A549 (cell line): ENCODE data around the gene GPR146. TPM values are rescaled to one million over a fixed set of nuclear protein-coding genes. Genes with fewer than 3 reads are reported as not detected.
"Not testable (repeated sequence)": the region's sequence is repeated elsewhere in the genome, so short reads cannot be mapped to it uniquely, and the experiment has no call there.

Experiments used
- ATAC-seq, 2 experiments: fragments of 200-7000 bp in 1 of 2; fragments of >200 bp in 1 of 2; cut with Nextera tagmentation in 1 of 2; cut with Tn5 transposase in 1 of 2; 3 replicates each; pipeline versions ENCODE4 v1.8.0 to v1.9.1; 2018 to 2020; ENCODE audit warnings: mild to moderate bottlenecking in 1 of 2, moderate library complexity in 1 of 2
- CTCF ChIA-PET: fragments of 300-600 bp; sonication (Branson Sonifier 250); formaldehyde crosslinking; extraction: SDS; loops from one replicate; lab custom pipeline; 2021; ENCODE audit warnings: antibody characterized with exemption, inconsistent platforms; lab: Yijun Ruan, JAX
- POLR2A ChIA-PET: fragments of 350-600 bp; formaldehyde crosslinking; extraction: SDS; loops from one replicate; lab custom pipeline; 2021; ENCODE audit warnings: antibody characterized with exemption, inconsistent platforms; lab: Yijun Ruan, JAX
- DNase-seq, 2 experiments: peaks; one replicate each; pipeline versions ENCODE4 v3.0.0 to v3.0.0-alpha.2; 2011 to 2016; ENCODE audit warnings: low read depth in 1 of 2, low spot score in 1 of 2
- FAIRE-seq: peaks from 2 replicates; lab custom pipeline; 2011; peaks lifted over from hg19 to GRCh38; lab: Jason Lieb, UNC
- H3K27ac ChIP-seq, 2 experiments: fragments of >200 bp; sonication (Bioruptor Twin); formaldehyde crosslinking; 3 replicates each; pipeline ENCODE4 v1.5.1; 2016 to 2017
- H3K4me1 ChIP-seq: fragments of >200 bp; sonication (Bioruptor Twin); formaldehyde crosslinking; 3 replicates; pipeline ENCODE4 v1.6.1; 2016
- H3K4me2 ChIP-seq: fragments of >200 bp; sonication (Bioruptor Twin); formaldehyde crosslinking; 3 replicates; pipeline ENCODE4 v1.6.1; 2016
- H3K4me3 ChIP-seq: fragments of >200 bp; sonication (Bioruptor Twin); formaldehyde crosslinking; 3 replicates; pipeline ENCODE4 v1.5.1; 2016
- H3K9me3 ChIP-seq: fragments of >200 bp; sonication (Bioruptor Twin); formaldehyde crosslinking; 3 replicates; pipeline ENCODE4 v1.6.1; 2016
- BHLHE40 ChIP-seq: IDR thresholded peaks from 2 replicates; pipeline ENCODE4 v1.6.1; 2012; ENCODE audit warnings: low read depth, low read length, inconsistent platforms
- EHMT2 ChIP-seq: fragments of 200-600 bp; sonication (generic); IDR thresholded peaks from 2 replicates; pipeline ENCODE4 v1.6.1; 2016; ENCODE audit warnings: antibody characterized with exemption, low read depth, mild to moderate bottlenecking, moderate library complexity
- FOXS1 ChIP-seq: fragments of 250-450 bp; sonication (Bioruptor Pico); IDR thresholded peaks from 2 replicates; pipeline ENCODE4 v1.5.0; 2020; ENCODE audit warnings: mild to moderate bottlenecking, moderate library complexity
- GATA3 ChIP-seq: IDR thresholded peaks from 2 replicates; pipeline ENCODE4 v1.6.1; 2012; ENCODE audit warnings: borderline replicate concordance
- HDAC2 ChIP-seq: fragments of 200-600 bp; sonication (generic); IDR thresholded peaks from 2 replicates; pipeline ENCODE4 v1.6.1; 2016
- HOXA7 ChIP-seq: fragments of 250-450 bp; sonication (Bioruptor Pico); IDR thresholded peaks from 2 replicates; pipeline ENCODE4 v1.5.0; 2020; ENCODE audit warnings: mild to moderate bottlenecking, moderate library complexity
- HOXB13 ChIP-seq: fragments of 250-450 bp; sonication (Bioruptor Pico); IDR thresholded peaks from 2 replicates; pipeline ENCODE4 v1.5.0; 2020; ENCODE audit warnings: low read depth, mild to moderate bottlenecking, moderate library complexity
- HOXB5 ChIP-seq: fragments of 250-450 bp; sonication (Bioruptor Pico); IDR thresholded peaks from 2 replicates; pipeline ENCODE4 v1.5.0; 2020; ENCODE audit warnings: mild to moderate bottlenecking, moderate library complexity
- KDM5A ChIP-seq: fragments of 200-600 bp; sonication (generic); IDR thresholded peaks from 2 replicates; pipeline ENCODE4 v1.6.1; 2016; ENCODE audit warnings: antibody characterized with exemption, mild to moderate bottlenecking
- MYC ChIP-seq: IDR thresholded peaks from 2 replicates; pipeline ENCODE4 v1.6.1; 2012; ENCODE audit warnings: mild to moderate bottlenecking, inconsistent platforms, low read length, improper control_type of control experiment, borderline replicate concordance
- NPAS2 ChIP-seq: fragments of 250-450 bp; sonication (Bioruptor Pico); IDR thresholded peaks from 2 replicates; pipeline ENCODE4 v1.8.0; 2022; ENCODE audit warnings: mild to moderate bottlenecking, moderate library complexity, borderline replicate concordance
- POLR2A ChIP-seq: IDR thresholded peaks from 2 replicates; pipeline ENCODE4 v1.6.1; 2012; ENCODE audit warnings: mild to moderate bottlenecking, low read length
- POLR2AphosphoS2 ChIP-seq: conservative IDR thresholded peaks from 2 replicates; pipeline ENCODE4 v1.6.1; 2012; ENCODE audit warnings: low read length, improper control_type of control experiment, inconsistent platforms
- RARB ChIP-seq: fragments of 250-450 bp; sonication (Bioruptor Pico); IDR thresholded peaks from 2 replicates; pipeline ENCODE4 v1.8.0; 2021; ENCODE audit warnings: mild to moderate bottlenecking, moderate library complexity
- RCOR1 ChIP-seq: fragments of 150-350 bp; IDR thresholded peaks from 2 replicates; pipeline ENCODE4 v1.6.1; 2014; ENCODE audit warnings: antibody characterized with exemption, low read length, low read depth
- RFX5 ChIP-seq: fragments of 450-650 bp; IDR thresholded peaks from 2 replicates; pipeline ENCODE4 v1.7.1; 2014; ENCODE audit warnings: antibody characterized with exemption, mild to moderate bottlenecking, moderate library complexity
- RNF2 ChIP-seq: fragments of 200-600 bp; sonication (generic); IDR thresholded peaks from 2 replicates; pipeline ENCODE4 v1.6.1; 2016; ENCODE audit warnings: low read depth, mild to moderate bottlenecking, antibody characterized with exemption, moderate library complexity, borderline replicate concordance
- TFCP2L1 ChIP-seq: fragments of 250-450 bp; sonication (Bioruptor Pico); IDR thresholded peaks from 2 replicates; pipeline ENCODE4 v1.5.0; 2021; ENCODE audit warnings: mild to moderate bottlenecking
- ZC3H11A ChIP-seq: fragments of 450-650 bp; IDR thresholded peaks from 2 replicates; pipeline ENCODE4 v1.6.1; 2014; ENCODE audit warnings: antibody characterized with exemption, mild to moderate bottlenecking
- ZFP36 ChIP-seq: fragments of 450-650 bp; IDR thresholded peaks from 2 replicates; pipeline ENCODE4 v1.6.1; 2014; ENCODE audit warnings: borderline replicate concordance; ENCODE audit not compliant: partially characterized antibody
- WGBS: methylation state at CpG from one replicate; pipeline ENCODE4 v1.1.6; 2017; ENCODE audit errors: missing lambda C conversion rate; 5-methylcytosine and 5-hydroxymethylcytosine counted together
- polyA plus RNA-seq, 4 experiments: library from polyadenylated mRNA; depleted of rRNA in 3 of 4; stranded (reverse); fragments of >200 nt; fragmentation: RNase III in 1 of 4; extraction: RNeasy Plus Mini Kit Qiagen cat#74134 plus additional on column Dnase treatment in 1 of 4; gene quantifications; 2 replicates in 3 of 4; 3 replicates in 1 of 4; pipeline ENCODE4 v1.2.3, GENCODE V29; 2011 to 2017
- TF ChIP-seq, protein P1 (sequence below): fragments of 450-650 bp; IDR thresholded peaks from 2 replicates; pipeline ENCODE4 v1.6.1; 2014; ENCODE audit warnings: antibody characterized with exemption

GPR146 gene
- polyA plus RNA-seq, 2 of the 4 experiments (the other 2 are of a cell fraction): 0.50 to 0.75 TPM

DNA sequence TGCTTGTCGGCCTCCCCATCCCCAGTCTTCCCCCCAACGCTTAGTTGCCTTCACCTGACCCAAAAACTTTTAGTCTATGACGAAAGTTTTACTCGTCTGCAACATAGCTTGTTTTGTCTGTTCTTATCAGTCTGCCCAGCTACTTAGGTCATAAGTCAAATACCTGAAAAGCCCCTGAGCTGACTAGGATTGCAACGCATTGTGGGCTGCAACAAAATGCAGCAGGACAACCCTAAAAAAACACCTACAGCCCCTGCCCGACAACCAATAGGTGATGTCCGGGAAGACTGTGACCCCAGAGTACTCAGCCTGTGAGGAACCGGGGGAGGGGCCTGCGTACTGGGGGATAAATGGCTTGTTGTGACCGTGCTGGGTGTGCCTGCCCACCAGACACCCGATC lies 24.3 kb downstream of the GPR146 start:
- Histone ChIP-seq H3K4me1 (peaks cover 4% of the 10 kb centered on the region; the same call in 1 of the 3 replicates), H3K27ac (no peak overlapping the region), H3K9me3 (no peaks in the 10 kb centered on the region), H3K4me2 (no peak overlapping the region), H3K4me3 (no peak overlapping the region)
- no peak for FAIRE-seq
- POLR2A ChIA-PET: no interaction called here
- CTCF ChIA-PET: interaction anchor here (0.9 to 20.4 kb wide), 5 partner anchors 24 to 108 kb away, joined by 3 to 487 read pairs (median 4); partner anchors contain the start of gene GPR146
- no peak for DNase-seq
- no peak for ATAC-seq
- WGBS: 70% methylated on average over 11 of the region's 11 CpGs
- TF ChIP-seq ZFP36 (no peak), HOXB13 (CRISPR knock-in tag) (no peak), RFX5 (no peak), FOXS1 (CRISPR knock-in tag) (no peak), RCOR1 (no peak), KDM5A (no peak), ZC3H11A (no peak), HDAC2 (no peak), TFCP2L1 (CRISPR knock-in tag) (no peak), POLR2AphosphoS2 (no peak)

DNA sequence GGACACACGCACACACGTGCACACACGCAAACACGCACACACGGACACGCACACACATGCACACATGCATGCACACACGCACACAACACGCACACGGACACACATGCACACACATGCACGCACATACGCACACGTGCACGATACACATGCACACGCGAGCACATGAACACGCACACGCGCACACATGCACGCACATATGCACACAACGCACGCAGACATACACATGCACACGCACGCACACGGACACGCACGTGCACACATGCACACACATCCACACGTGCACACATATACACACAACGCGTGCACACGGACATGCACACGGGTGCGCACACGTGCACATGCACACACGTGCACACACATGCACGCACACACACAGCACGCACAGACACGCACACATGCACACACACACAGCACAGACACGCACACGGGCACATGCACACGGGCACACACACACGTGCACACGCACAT lies 26.2 kb downstream of the GPR146 start:
- Histone ChIP-seq H3K9me3 (no peaks in the 10 kb centered on the region), H3K27ac (no peak overlapping the region)
- WGBS: 95% methylated on average over 42 of the region's 42 CpGs
- CTCF ChIA-PET: interaction anchor here (3.0 kb wide), 1 partner anchor 78 kb away, joined by 14 read pairs; no protein-coding TSS in a partner anchor
- ATAC-seq: no peak
- TF ChIP-seq POLR2A (peak; percentile 7; the same call in 1 of the 2 replicates), HOXA7 (no peak)
- TF ChIP-seq, all 56 proteins: peak for 1
- Histone ChIP-seq H3K4me1 (peaks cover 4% of the 10 kb centered on the region; the same call in 1 of the 3 replicates), H3K4me2 (no peak overlapping the region), H3K4me3 (no peak overlapping the region)
- DNase-seq (peak in 1 of 2 experiments; percentile 16), FAIRE-seq (no peak)
- POLR2A ChIA-PET: no interaction called here

DNA sequence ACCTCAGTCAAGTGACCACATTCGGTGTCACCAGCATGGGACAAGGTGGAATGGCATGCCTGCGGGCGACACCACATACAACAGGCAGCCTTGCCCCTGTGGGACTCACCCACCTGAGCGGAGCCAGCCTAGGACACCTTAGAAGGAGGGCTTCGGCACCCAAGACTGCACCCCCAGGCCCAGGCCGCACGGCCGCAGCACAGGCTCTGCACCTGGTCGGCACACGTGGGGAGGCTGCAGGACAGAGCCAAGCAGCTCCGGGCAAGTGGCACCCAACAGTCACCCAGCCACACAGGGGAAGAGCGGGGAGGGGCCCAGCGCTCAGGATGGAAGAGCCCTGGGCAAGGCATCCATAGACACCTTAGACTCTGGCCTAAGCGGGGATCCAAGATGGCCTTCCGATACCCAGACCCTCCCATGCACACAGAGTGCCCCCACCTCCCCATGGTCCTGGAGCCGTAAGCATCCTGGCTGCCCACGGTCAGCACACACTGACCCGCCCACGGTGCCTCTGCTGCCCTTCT lies 27.4 kb downstream of the GPR146 start:
- no peak for ATAC-seq
- Histone ChIP-seq H3K9me3 (no peaks in the 10 kb centered on the region), H3K27ac (no peak overlapping the region), H3K4me2 (no peak overlapping the region), H3K4me1 (no peaks in the 10 kb centered on the region), H3K4me3 (no peak overlapping the region)
- POLR2A ChIA-PET: no interaction called here
- CTCF ChIA-PET: interaction anchor here (1.3 to 3.0 kb wide), 2 partner anchors 14 to 79 kb away, joined by 3 to 14 read pairs; no protein-coding TSS in a partner anchor
- TF ChIP-seq GATA3 (no peak), KDM5A (no peak), NPAS2 (CRISPR knock-in tag) (no peak)
- TF ChIP-seq, protein P1, sequence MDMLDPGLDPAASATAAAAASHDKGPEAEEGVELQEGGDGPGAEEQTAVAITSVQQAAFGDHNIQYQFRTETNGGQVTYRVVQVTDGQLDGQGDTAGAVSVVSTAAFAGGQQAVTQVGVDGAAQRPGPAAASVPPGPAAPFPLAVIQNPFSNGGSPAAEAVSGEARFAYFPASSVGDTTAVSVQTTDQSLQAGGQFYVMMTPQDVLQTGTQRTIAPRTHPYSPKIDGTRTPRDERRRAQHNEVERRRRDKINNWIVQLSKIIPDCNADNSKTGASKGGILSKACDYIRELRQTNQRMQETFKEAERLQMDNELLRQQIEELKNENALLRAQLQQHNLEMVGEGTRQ: no peak
- no peak for FAIRE-seq
- 91% methylated on average over 15 of the region's 19 CpGs for WGBS
- no peak for DNase-seq

DNA sequence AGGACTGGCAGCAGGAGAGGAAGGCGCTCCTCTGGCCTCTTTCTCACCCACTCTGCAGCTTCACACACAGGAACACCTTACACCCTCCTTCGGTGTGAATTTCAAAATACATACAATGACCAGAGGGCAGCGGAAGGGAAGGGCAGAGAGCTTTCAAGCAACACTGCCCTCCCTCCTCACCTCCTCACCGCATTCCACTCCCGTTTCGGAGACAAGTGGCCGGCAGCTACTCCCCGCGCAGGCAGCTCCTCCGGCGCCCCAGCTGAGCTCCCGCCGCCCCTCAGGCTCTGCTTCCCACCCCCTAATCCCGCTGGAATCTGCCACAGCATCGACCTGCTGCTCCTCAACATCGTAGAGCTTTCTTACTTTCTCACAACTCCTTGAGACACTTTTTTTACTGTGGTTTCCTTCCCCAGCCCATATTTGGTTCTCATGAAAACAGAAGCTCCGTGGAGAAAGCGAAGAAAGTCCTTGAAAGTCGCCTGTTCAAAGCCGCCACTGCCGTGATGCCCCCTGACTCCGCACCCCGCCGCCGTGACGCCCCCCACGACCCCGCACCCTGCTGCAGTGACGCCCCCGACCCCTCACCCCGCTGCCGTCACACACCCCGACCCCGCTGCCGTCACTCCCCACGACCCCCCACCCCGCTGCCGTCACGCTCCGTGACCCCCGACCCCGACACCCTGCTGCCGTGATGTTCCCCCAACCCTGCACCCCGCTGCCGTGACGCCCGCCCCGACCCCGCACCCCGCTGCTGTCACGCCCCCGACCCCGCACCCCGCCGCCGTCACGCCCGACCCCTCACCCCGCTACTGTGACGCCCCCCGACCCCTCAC lies 29.0 kb downstream of the GPR146 start:
- H3K9me3 ChIP-seq: no peaks in the 10 kb centered on the region
- H3K4me2 ChIP-seq: no peak overlapping the region
- POLR2A ChIA-PET: no interaction called here
- H3K27ac ChIP-seq: no peak overlapping the region
- H3K4me1 ChIP-seq: no peaks in the 10 kb centered on the region
- no peak overlapping the region for H3K4me3 ChIP-seq
- ATAC-seq (no peak), DNase-seq (no peak), FAIRE-seq (no peak)
- TF ChIP-seq BHLHE40 (no peak), NPAS2 (CRISPR knock-in tag) (no peak), MYC (no peak), KDM5A (no peak), HOXB5 (CRISPR knock-in tag) (no peak), RNF2 (no peak), HOXA7 (no peak), EHMT2 (no peak), RARB (CRISPR knock-in tag) (no peak)
- WGBS: 84% methylated on average over 23 of the region's 61 CpGs
- CTCF ChIA-PET: interaction anchor here (0.6 to 3.0 kb wide), 5 partner anchors 77 to 165 kb away, joined by 3 to 14 read pairs (median 3); no protein-coding TSS in a partner anchor

DNA sequence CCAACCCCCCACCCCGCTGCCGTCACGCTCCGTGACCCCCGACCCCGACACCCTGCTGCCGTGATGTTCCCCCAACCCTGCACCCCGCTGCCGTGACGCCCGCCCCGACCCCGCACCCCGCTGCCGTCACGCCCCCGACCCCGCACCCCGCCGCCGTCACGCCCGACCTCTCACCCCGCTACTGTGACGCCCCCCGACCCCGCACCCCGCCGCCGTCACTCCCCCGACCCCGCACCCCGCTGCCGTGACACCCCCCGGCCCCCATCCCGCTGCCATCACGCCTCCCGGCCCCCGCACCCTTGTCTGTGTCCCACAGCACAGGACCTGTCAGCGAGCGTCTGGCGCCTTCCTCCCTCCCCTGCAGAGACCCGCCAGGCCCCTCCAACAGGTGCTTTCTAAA lies 29.7 kb downstream of the GPR146 start:
- POLR2A ChIA-PET, H3K4me3 ChIP-seq, ATAC-seq, H3K27ac ChIP-seq, DNase-seq, FAIRE-seq, H3K4me2 ChIP-seq, H3K4me1 ChIP-seq, H3K9me3 ChIP-seq: not testable (repeated sequence)
- CTCF ChIA-PET: interaction anchor here (1.0 to 8.9 kb wide), 3 partner anchors 9 to 103 kb away, joined by 3 to 74 read pairs (median 5); no protein-coding TSS in a partner anchor
- WGBS: 90% methylated on average over 2 of the region's 43 CpGs
